Effector memory CD8-positive, alpha-beta T cell (primary cell): Measurements from ENCODE around the gene ANO9.
"Not testable (repeated sequence)": the region's sequence is repeated elsewhere in the genome, so short reads cannot be mapped to it uniquely, and the experiment has no call there.

Experiments
- ATAC-seq: fragments of 150-1000 bp; cut with Tn5 transposase; replicated peaks from 2 replicates; pipeline ENCODE4 v1.10.0; 2021; ENCODE audit warnings: mild to moderate bottlenecking, moderate library complexity
- DNase-seq, 3 experiments: peaks; one replicate each; pipeline ENCODE4 v3.0.0; 2021
- H3K27ac Mint-ChIP-seq, 2 donors: one replicate each; pipeline ENCODE4 v1.8.0; 2022; ENCODE audit warnings: mild to moderate bottlenecking in 2 of 2, mixed read lengths in 2 of 2, moderate library complexity in 2 of 2
- H3K27me3 Mint-ChIP-seq, 2 donors: one replicate each; pipeline ENCODE4 v1.8.0; 2022; ENCODE audit warnings: mixed read lengths in 2 of 2
- H3K36me3 Mint-ChIP-seq: one replicate; pipeline ENCODE4 v1.8.0; 2022; ENCODE audit warnings: mild to moderate bottlenecking, moderate library complexity, mixed read lengths; ENCODE audit not compliant: insufficient read depth
- H3K4me1 Mint-ChIP-seq, 2 donors: one replicate each; pipeline ENCODE4 v1.8.0; 2022; ENCODE audit warnings: low read depth in 2 of 2, mixed read lengths in 2 of 2
- H3K4me3 Mint-ChIP-seq, 2 donors: one replicate each; pipeline ENCODE4 v1.8.0; 2022; ENCODE audit warnings: mild to moderate bottlenecking in 2 of 2, mixed read lengths in 2 of 2, moderate library complexity in 2 of 2
- H3K9me3 Mint-ChIP-seq, 2 donors: one replicate each; pipeline ENCODE4 v1.8.0; 2022; ENCODE audit warnings: mixed read lengths in 2 of 2

ANO9 gene

DNA sequence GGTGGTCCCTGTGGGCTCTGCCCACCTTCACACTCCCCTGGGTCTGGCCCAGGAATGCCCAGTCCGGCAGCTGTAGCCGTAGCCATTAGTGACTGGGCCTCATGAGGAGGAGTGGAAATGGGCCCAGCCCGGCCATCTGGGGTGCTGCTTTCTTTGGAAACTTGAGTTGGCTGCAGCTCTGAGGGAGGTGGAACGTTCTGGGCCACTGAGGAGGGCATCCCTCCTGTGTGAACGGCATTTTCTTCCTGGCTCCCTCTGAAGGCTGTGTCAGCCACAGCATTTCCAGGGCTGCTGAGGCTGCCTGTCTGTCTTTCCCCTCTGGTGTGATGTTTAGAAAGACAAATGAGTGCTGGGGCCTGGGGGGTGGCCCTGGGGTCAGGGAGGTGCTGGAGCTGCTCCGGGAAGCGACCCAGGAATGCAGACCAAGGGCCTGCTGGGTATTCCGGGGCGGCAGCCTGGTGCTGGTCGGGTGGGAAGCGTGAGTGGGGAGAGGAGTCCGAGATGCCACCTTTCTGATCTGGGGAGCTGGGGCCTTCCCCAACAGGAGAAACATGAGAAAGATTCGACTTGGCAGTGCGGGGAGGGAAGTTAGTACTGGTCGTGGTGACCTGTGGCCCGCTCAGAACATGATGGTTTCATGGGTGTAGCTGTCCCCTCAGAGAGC, 35.4 kb upstream of the ANO9 start:
- Mint-ChIP-seq H3K9me3 (no peaks in the 10 kb centered on the region), H3K4me1 (no peaks in the 10 kb centered on the region), H3K4me3 (no peak overlapping the region), H3K36me3 (no peaks in the 10 kb centered on the region), H3K27me3 (no peaks in the 10 kb centered on the region), H3K27ac (no peak overlapping the region)
- ATAC-seq, result no peak
- no peak for DNase-seq

DNA sequence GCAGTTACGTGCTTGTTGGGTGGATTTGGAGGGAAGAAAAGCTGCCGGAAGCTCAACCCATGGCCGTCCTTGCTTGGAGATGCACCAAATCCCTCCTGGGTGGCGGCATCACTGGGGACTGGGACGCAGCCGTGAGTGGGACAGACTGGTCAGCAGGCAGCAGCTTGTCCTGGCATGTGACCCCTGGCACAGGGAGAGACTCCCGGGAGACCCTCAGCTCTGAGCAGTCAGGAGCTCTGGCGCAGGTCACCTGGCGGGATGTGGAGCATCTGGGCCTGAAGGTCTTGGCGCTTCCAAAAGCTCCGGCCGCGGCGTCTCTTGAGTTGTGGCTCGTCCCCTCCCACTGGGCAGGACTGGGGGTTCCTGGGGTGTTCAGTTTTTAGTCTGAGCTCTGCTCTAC, 34.6 kb upstream of the ANO9 start:
- Mint-ChIP-seq H3K9me3 (no peaks in the 10 kb centered on the region), H3K36me3 (no peaks in the 10 kb centered on the region), H3K27me3 (no peaks in the 10 kb centered on the region), H3K4me1 (no peaks in the 10 kb centered on the region), H3K4me3 (no peak overlapping the region), H3K27ac (no peak overlapping the region)
- ATAC-seq (no peak), DNase-seq (no peak)

DNA sequence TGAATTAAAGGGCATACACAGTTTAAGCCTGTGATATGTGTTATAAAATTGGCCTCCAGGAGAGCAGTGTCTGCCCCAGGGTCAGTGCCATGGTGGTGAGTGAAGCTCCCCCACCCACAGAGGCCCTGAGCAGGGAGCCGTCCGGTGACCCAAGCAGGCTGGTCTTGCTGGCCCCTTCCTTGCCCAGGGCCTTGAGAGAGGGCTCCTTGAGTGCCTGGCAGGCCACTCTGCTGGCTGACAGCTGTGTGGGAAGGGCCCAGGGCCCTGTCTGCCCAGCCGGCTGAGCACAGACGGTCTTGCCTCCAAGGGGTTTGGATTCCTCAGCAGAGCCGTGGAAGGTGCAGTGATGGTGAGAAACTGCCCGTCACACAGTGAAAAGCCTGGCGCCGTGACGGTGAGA, 34.1 kb upstream of the ANO9 start:
- H3K27ac Mint-ChIP-seq, result no peak overlapping the region
- no peaks in the 10 kb centered on the region for H3K27me3 Mint-ChIP-seq
- H3K4me3 Mint-ChIP-seq, result no peak overlapping the region
- ATAC-seq, result no peak
- no peaks in the 10 kb centered on the region for H3K36me3 Mint-ChIP-seq
- no peaks in the 10 kb centered on the region for H3K4me1 Mint-ChIP-seq
- DNase-seq, result no peak
- no peaks in the 10 kb centered on the region for H3K9me3 Mint-ChIP-seq

DNA sequence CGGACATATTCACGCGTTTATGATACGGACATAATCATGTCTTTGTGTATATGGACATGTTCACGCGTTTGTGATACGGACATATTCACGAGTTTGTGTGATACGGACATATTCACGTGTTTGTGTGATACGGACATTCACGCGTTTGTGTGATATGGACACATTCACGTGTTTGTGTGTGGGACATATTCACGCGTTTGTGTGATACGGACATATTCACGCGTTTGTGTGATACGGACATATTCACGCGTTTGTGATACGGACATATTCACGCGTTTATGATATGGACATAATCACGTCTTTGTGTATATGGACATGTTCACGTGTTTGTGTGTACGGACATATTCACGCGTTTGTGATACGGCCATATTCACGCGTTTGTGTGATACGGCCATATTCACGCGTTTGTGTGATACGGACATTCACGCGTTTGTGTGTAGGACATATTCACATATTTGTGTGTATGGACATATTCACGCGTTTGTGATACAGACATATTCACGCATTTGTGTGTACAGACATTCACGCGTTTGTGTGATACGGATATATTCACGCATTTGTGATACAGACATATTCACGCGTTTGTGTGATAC, 33.2 kb upstream of the ANO9 start:
- Mint-ChIP-seq H3K36me3 (no peaks in the 10 kb centered on the region), H3K27me3 (no peaks in the 10 kb centered on the region), H3K27ac (no peak overlapping the region), H3K4me3 (no peak overlapping the region), H3K4me1 (no peaks in the 10 kb centered on the region), H3K9me3 (no peaks in the 10 kb centered on the region)
- no peak for DNase-seq
- ATAC-seq, result no peak

DNA sequence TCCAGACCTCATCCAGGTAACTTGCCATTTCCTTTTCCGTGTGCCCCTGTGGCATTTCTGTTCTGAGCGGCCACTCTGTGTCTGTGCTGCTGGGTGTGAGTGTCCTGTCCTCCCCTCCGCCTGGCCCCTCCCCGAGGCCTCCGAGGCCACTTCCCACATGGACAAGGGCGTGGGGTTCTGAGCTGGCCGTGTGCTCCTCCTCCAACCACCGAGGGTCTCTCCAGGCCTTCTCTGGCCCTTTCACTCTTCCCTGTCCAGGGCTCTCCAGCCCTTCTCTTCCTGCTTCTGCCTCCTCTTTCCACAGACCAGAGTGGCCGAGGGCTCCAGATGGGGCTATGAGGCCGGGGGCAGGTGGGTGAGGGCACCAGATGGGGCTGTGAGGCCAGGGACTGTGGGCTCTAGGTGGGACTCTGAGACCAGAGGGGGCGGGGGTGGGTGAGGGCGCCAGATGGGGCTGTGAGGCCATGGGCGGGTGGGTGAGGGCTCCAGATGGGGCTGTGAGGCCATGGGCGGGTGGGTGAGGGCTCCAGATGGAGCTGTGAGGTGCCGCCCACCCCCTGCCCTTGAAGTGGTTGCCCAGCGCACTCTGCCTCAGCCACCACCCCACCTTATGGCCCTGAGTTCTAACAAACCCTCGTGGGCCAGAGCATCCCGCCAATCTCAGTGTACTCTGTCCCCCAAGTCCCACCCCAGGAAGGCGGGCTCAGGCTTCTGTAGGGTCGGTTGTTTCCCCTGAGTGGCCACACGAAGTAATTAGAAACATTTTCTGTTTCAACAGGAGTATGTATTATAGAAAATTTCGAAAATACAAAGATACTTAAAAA, 32.4 kb upstream of the ANO9 start:
- Mint-ChIP-seq H3K36me3 (no peaks in the 10 kb centered on the region), H3K9me3 (no peaks in the 10 kb centered on the region), H3K4me1 (no peaks in the 10 kb centered on the region), H3K27ac (no peak overlapping the region), H3K27me3 (no peaks in the 10 kb centered on the region), H3K4me3 (no peak overlapping the region)
- no peak for ATAC-seq
- DNase-seq, result no peak

DNA sequence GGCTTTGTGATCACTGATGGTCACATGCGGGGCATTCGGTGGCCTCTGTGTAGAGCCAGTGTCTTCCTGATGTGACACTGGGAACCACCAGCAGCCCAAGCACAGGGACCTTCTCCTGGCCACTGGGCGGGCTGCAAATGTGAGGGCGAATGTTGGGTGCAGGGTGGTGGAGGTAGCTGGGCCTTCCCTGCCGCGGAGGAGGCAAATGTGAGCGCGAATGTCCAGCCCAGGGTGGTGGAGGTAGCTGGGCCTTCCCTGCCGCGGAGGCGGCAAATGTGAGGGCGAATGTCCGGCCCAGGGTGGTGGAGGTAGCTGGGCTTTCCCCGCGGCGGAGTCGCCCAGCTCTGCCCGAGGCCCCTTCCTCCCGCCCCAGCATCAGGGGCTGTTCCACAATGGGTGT, 31.6 kb upstream of the ANO9 start:
- no peak overlapping the region for H3K27ac Mint-ChIP-seq
- no peaks in the 10 kb centered on the region for H3K4me1 Mint-ChIP-seq
- H3K4me3 Mint-ChIP-seq, result no peak overlapping the region
- H3K27me3 Mint-ChIP-seq, result no peaks in the 10 kb centered on the region
- no peaks in the 10 kb centered on the region for H3K9me3 Mint-ChIP-seq
- H3K36me3 Mint-ChIP-seq, result no peaks in the 10 kb centered on the region
- no peak for ATAC-seq
- no peak for DNase-seq

DNA sequence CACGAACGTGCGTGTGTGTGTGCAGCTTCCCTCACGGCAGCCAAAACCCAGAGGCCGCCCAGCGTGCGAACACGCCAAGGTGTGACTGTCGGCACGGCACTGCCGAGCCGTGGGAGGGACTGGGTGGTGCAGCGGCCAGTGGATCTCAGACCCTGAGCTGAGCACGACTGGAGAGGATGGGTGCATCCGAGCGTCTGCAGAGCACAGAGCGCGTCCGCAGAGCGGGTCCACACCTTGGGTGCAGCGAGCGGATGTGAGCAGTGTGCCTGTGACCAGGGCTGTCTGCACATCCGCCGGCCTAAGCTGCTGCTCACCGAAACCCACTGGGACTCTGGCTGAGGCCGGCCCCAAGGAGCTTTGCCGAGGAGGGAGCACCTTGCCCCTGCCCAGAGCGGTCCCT, 31.0 kb upstream of the ANO9 start:
- Mint-ChIP-seq H3K27ac (no peak overlapping the region), H3K4me1 (peaks cover 0 to 2% of the 10 kb centered on the region in 2 donors), H3K9me3 (no peaks in the 10 kb centered on the region), H3K36me3 (no peaks in the 10 kb centered on the region), H3K27me3 (no peaks in the 10 kb centered on the region), H3K4me3 (no peak overlapping the region)
- ATAC-seq (no peak), DNase-seq (no peak)

DNA sequence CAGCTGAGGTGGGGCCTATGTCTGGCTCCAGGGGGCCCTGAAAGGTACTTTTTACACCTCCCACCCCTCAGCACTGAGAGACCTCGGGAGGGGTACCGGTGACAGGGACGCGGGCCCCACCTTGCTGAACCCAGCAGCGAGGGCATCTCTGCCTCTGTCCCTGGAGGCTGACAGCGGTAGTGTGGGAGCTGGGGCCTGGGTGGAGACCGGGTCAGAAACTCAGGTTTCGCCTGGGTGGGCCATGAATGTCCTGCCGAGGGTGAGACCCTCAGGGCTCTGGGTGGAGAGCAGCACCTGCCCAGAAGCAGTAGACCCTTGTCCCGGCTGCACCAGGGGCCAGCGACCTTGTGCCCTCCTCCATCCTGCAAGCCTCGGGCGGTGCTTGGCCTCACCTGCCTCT, 30.5 kb upstream of the ANO9 start:
- Mint-ChIP-seq H3K27ac (no peak overlapping the region), H3K4me3 (no peak overlapping the region), H3K9me3 (no peaks in the 10 kb centered on the region), H3K4me1 (peaks cover 0 to 2% of the 10 kb centered on the region in 2 donors), H3K27me3 (no peaks in the 10 kb centered on the region), H3K36me3 (no peaks in the 10 kb centered on the region)
- ATAC-seq (no peak), DNase-seq (no peak)

DNA sequence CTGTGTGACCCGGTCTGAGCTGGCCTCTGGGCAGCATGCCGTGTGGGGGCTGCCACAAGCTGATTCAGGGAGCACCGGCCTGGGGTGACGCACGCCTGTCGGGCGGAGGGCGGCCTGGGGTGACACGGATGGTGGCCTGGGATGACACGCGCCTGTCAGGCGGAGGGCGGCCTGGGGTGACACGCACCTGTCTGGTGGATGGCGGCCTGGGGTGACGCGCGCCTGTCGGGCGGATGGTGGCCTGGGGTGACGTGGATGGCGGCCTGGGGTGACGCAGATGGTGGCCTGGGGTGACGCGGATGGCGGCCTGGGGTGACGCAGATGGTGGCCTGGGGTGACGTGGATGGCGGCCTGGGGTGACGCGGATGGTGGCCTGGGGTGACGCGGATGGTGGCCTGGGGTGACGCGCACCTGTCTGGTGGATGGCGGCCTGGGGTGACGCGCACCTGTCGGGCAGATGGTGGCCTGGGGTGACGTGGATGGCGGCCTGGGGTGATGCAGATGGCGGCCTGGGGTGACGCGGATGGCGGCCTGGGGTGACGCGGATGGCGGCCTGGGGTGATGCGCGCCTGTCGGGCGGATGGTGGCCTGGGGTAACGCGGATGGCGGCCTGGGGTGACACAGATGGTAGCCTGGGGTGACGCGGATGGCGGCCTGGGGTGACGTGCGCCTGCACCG, 29.8 kb upstream of the ANO9 start:
- Mint-ChIP-seq H3K4me1 (peaks cover 0 to 2% of the 10 kb centered on the region in 2 donors), H3K27me3 (no peaks in the 10 kb centered on the region), H3K27ac (no peak overlapping the region), H3K9me3 (no peaks in the 10 kb centered on the region), H3K36me3 (no peaks in the 10 kb centered on the region), H3K4me3 (no peak overlapping the region)
- no peak for DNase-seq
- ATAC-seq, result no peak

DNA sequence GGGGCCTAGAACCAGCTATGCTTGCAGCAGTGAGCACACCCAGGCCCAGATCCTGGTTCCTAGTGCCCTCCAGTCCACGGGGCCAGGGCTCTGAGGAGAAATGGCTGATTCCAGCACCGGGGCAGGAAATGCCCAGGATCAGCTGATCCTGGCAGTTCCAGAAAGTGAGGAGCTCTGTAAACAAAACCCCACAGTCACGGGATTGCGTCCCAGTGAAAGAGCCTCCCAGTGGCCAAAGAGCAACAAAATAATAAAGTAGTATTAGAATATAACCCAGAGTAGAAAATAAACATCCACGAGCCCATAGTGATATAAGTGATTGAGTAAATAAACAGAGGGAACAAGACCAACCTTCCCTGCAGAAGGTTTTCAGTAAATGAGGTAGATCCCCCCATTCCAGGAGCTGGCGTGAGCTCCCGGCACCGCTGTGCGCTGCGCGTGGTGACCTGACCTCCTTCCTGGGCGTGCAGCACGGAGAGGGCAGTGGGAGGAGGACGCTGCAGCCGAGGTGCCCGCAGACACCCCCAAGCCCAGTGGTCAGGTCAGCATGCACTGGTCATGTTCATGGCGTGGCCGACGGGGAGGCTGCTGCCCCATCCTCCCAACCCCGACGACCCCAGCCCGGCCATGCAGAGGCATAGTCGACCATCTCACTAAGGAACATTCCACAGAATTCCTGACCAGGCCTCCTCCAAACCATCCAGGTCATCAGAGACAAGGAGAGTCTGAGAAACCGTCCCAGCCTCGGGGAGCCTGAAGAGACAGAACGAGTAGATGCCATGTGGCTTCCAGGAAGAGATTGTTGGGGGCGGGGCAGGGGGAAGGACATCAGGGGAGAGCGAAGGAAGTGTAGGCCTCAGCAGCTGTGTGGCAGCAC, 28.1 kb upstream of the ANO9 start:
- ATAC-seq, result no peak
- H3K4me3 Mint-ChIP-seq, result no peak overlapping the region

DNA sequence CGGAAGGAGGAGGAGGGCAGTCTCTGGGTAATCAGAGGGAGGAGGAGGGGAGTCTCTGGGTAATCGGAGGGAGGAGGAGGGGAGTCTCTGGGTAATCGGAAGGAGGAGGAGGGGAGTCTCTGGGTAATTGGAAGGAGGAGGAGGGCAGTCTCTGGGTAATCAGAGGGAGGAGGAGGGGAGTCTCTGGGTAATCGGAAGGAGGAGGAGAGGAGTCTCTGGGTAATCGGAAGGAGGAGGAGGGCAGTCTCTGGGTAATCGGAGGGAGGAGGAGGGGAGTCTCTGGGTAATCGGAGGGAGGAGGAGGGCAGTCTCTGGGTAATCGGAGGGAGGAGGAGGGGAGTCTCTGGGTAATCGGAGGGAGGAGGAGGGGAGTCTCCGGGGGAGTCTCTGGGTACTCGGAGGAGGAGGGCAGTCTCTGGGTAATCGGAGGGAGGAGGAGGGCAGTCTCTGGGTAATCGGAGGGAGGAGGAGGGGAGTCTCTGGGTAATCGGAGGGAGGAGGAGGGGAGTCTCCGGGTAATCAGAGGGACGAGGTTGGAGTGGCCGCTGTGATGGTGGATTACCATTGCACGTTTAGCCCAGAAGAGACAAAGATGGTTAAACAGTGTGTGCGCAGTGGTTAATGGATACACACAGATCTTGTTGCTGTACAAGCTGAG, 27.3 kb upstream of the ANO9 start:
- H3K4me3 Mint-ChIP-seq, H3K4me1 Mint-ChIP-seq, H3K27me3 Mint-ChIP-seq, H3K27ac Mint-ChIP-seq, H3K36me3 Mint-ChIP-seq, H3K9me3 Mint-ChIP-seq, DNase-seq, ATAC-seq: not testable (repeated sequence)

More for the DNA sequence above, 28.1 kb upstream of the ANO9 start:
- Mint-ChIP-seq H3K27me3 (no peaks in the 10 kb centered on the region), H3K9me3 (no peaks in the 10 kb centered on the region), H3K27ac (no peak overlapping the region), H3K36me3 (no peaks in the 10 kb centered on the region), H3K4me1 (peaks cover 0 to 2% of the 10 kb centered on the region in 2 donors)
- no peak for DNase-seq

DNA sequence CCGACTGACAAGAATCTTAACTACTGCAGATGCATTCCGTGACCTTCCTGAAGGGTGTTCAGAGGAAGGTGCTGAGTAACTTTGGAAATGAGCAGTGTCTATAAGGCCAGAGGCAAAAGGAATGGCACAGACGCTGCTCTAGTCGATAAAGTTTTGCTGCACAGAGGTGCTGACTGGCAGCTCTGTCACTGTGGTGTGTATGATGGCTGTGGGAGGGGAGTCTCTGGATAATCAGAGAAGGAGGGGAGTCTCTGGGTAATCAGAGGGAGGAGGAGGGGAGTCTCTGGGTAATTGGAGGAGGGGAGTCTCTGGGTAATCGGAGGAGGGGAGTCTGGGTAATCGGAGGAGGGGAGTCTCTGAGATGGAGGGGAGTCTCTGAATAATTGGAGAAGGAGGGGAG, 26.7 kb upstream of the ANO9 start:
- Mint-ChIP-seq H3K4me3 (no peak overlapping the region), H3K4me1 (peaks cover 0 to 2% of the 10 kb centered on the region in 2 donors), H3K27me3 (no peaks in the 10 kb centered on the region), H3K9me3 (no peaks in the 10 kb centered on the region), H3K27ac (no peak overlapping the region), H3K36me3 (no peaks in the 10 kb centered on the region)
- DNase-seq (no peak), ATAC-seq (no peak)
